GM19452 (cell line): ENCODE measurements around the gene ARHGDIB.
A peak's percentile ranks its signal among the peaks of the same experiment; 100 is the strongest.

Source experiments
- ATAC-seq: cut with Tn5 transposase; IDR thresholded peaks from one replicate; pipeline ENCODE4 v1.9.1; 2021; ENCODE audit not compliant: unreplicated experiment

The ARHGDIB gene

GRCh38 chr12:14957551-14958168, 3.7 kb downstream of the ARHGDIB start:
- ATAC-seq: no peak

- no peak for ATAC-seq
Measured at GRCh38 chr12:14956905-14957304, 4.5 kb downstream of the ARHGDIB start.

- ATAC-seq: peak; percentile 34
Measured at GRCh38 chr12:14956024-14956891, 5.1 kb downstream of the ARHGDIB start.

- ATAC-seq: no peak
Measured at GRCh38 chr12:14954269-14954668, 7.1 kb downstream of the ARHGDIB start.

GRCh38 chr12:14953752-14954151, 7.6 kb downstream of the ARHGDIB start:
- no peak for ATAC-seq

- peak; percentile 54 for ATAC-seq
Measured at GRCh38 chr12:14952299-14952921, 9.0 kb downstream of the ARHGDIB start.

GRCh38 chr12:14951851-14952250, 9.6 kb downstream of the ARHGDIB start:
- no peak for ATAC-seq

GRCh38 chr12:14950982-14951746, 10.2 kb downstream of the ARHGDIB start:
- no peak for ATAC-seq

- ATAC-seq: no peak
Measured at GRCh38 chr12:14950421-14950820, 11.0 kb downstream of the ARHGDIB start.

GRCh38 chr12:14949631-14950030, 11.8 kb downstream of the ARHGDIB start:
- ATAC-seq: no peak

GRCh38 chr12:14948672-14949071, 12.7 kb downstream of the ARHGDIB start:
- peak; percentile 93 for ATAC-seq

GRCh38 chr12:14946861-14947260, 14.5 kb downstream of the ARHGDIB start:
- no peak for ATAC-seq

GRCh38 chr12:14946162-14946561, 15.2 kb downstream of the ARHGDIB start:
- no peak for ATAC-seq

- no peak for ATAC-seq
Measured at GRCh38 chr12:14942196-14942931, 19.0 kb downstream of the ARHGDIB start.

GRCh38 chr12:14941369-14941768, 20.0 kb downstream of the ARHGDIB start:
- no peak for ATAC-seq

- no peak for ATAC-seq
Measured at GRCh38 chr12:14938301-14938700, 23.1 kb downstream of the ARHGDIB start, which contains the start of gene ERP27. TSS of gene ERP27 (minus strand) at chr12:14938537. CDS start at chr12:14938508, 29 bp downstream.

GRCh38 chr12:14937689-14938088, 23.7 kb downstream of the ARHGDIB start:
- no peak for ATAC-seq

- ATAC-seq: no peak
Measured at GRCh38 chr12:14937014-14937413, 24.4 kb downstream of the ARHGDIB start.

GRCh38 chr12:14936224-14936861, 25.1 kb downstream of the ARHGDIB start:
- no peak for ATAC-seq

GRCh38 chr12:14935031-14935430, 26.4 kb downstream of the ARHGDIB start:
- ATAC-seq: no peak
